ENCODE results near the gene SLC9A8. TPM values are rescaled to one million over a fixed set of nuclear protein-coding genes. Genes with fewer than 3 reads are reported as not detected.

SLC9A8 gene
- total RNA-seq, 1 donor, result 7.3 TPM

- peak; percentile 98 for DNase-seq (ENCODE audit: low read depth)
- no peak for TF ChIP-seq CTCF (IDR thresholded peaks at IDR 0.05; ENCODE audit: insufficient read depth, low read depth, low read length)
- no peak overlapping the region for H3K4me3 ChIP-seq (ENCODE audit: low read depth, low read length)
These were observed 22.4 kb upstream of the SLC9A8 start for GRCh38 chr20:49790077-49790798.

DNA sequence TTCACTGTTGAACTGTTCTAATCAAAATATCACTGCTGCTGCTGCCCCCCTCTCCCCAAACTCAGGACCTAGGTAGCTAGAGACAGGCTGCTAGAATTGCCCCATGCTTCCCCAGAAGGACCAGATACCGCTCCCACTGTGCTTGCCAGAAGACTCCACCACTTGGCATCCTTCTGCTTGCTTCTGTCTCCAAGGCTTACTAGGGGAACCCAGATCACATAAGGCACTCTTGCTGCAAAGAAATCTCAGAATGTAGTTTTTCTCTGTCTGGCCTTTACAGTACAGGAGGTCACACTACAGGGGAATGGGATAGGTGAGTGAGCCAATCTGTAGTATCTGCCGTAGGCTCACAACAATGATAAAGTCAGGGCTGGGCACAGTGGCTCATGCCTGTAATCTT, 21.5 kb upstream of the SLC9A8 start:
- TF ChIP-seq CTCF (IDR thresholded peaks at IDR 0.05; ENCODE audit: insufficient read depth, low read depth, low read length), result no peak
- H3K4me3 ChIP-seq (ENCODE audit: low read depth, low read length), result no peak overlapping the region
- DNase-seq (ENCODE audit: low read depth), result no peak

DNA sequence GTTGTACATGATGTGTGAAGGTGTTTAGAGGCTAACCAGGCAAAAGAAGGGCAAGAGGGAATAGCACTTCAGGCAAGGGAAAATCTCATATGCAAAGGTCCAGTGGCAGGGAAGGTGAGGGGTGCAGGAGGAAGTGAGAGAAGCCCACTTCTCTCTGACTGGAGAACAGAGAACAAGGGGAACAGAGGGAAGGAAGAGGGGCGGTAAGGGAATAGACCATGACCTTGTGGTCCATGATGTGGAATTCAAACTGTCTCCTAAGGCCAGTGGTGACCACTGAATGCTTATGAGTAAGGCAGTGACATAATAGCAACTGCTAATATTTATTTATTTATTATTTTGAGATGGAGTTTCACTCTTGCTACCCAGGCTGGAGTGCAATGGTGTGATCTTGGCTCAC, 20.6 kb upstream of the SLC9A8 start:
- DNase-seq (ENCODE audit: low read depth), result no peak
- H3K4me3 ChIP-seq (ENCODE audit: low read depth, low read length), result no peak overlapping the region
- no peak for TF ChIP-seq CTCF (IDR thresholded peaks at IDR 0.05; ENCODE audit: insufficient read depth, low read depth, low read length)

DNA sequence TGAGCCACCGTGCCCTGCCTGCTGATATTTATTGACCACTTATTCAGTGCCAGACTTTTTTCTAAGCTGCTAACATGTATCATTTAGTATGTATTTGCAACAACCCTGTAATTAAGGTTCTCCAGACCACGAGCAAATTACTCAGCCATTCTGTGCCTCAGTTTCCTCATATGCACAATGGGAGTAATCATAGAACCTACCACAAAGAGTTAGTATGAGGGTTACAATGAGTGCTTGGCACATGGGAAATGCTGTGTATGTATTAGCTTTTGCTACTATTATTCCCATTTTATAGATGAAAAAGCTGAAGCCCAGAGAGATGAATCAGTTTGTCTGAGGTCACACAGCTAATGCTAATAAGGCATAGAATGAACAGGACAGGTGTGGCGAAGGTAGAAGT, 20.0 kb upstream of the SLC9A8 start:
- H3K4me3 ChIP-seq (ENCODE audit: low read depth, low read length), result no peak overlapping the region
- no peak for DNase-seq (ENCODE audit: low read depth)
- TF ChIP-seq CTCF (IDR thresholded peaks at IDR 0.05; ENCODE audit: insufficient read depth, low read depth, low read length), result no peak

DNA sequence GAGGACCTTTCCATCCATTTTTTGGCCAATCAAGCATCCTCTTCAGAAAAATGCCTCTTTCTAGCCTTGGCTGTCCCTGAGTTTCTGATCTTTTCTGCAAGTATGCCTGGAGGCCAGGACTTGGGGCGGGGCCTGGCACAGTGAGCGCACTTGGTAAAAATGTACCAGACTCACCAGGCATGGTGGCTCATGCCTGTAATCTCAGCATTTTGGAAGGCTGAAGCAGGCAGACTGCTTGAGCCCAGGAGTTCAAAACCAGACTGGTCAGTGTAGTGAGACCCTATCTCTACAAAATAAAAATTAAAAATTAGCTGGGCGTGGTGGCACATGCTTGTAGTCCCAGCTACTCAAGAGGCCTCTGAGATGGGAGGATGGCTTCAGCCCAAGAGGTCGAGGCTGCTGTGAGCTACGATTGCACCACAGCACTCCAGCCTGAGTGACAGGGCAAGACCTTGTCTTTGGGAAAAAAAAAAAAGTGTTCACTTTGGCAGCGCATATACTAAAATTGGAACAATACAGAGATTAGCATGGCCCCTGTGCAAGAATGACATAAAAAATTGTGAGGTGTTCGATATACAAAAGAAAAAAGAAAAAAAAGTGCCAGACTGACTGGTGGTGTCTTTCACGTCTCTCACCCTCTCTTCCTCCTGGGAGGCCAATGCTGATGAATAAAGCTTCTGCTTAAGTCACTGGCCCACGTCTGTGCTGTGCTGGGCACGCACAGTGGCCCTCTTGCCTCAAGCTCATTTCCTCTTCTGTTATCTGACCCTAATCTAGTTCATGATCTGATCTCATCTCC, 18.1 kb upstream of the SLC9A8 start:
- DNase-seq (ENCODE audit: low read depth), result no peak
- H3K4me3 ChIP-seq (ENCODE audit: low read depth, low read length), result no peak overlapping the region
- no peak for TF ChIP-seq CTCF (IDR thresholded peaks at IDR 0.05; ENCODE audit: insufficient read depth, low read depth, low read length)

DNA sequence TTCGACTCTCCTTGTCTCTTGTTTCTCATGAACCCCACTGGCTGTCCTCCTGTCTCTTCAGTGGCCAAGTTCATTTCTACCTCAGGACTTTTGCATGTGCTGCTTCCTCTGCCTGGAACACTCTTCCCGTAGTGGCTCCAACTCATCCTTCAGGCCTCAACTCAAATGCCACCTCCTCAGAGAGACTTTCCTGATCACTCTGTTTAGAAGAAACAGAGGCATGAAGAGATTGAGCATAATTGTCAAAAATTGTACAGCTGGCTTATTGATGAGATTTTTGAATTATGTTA, 17.5 kb upstream of the SLC9A8 start:
- no peak for DNase-seq (ENCODE audit: low read depth)
- no peak for TF ChIP-seq CTCF (IDR thresholded peaks at IDR 0.05; ENCODE audit: insufficient read depth, low read depth, low read length)
- no peak overlapping the region for H3K4me3 ChIP-seq (ENCODE audit: low read depth, low read length)
